ENCODE results near the gene RNF17. TPM values are rescaled to one million over a fixed set of nuclear protein-coding genes. Genes with fewer than 3 reads are reported as not detected.
A peak's percentile ranks its signal among the peaks of the same experiment; 100 is the strongest.

RNF17 gene, protein sequence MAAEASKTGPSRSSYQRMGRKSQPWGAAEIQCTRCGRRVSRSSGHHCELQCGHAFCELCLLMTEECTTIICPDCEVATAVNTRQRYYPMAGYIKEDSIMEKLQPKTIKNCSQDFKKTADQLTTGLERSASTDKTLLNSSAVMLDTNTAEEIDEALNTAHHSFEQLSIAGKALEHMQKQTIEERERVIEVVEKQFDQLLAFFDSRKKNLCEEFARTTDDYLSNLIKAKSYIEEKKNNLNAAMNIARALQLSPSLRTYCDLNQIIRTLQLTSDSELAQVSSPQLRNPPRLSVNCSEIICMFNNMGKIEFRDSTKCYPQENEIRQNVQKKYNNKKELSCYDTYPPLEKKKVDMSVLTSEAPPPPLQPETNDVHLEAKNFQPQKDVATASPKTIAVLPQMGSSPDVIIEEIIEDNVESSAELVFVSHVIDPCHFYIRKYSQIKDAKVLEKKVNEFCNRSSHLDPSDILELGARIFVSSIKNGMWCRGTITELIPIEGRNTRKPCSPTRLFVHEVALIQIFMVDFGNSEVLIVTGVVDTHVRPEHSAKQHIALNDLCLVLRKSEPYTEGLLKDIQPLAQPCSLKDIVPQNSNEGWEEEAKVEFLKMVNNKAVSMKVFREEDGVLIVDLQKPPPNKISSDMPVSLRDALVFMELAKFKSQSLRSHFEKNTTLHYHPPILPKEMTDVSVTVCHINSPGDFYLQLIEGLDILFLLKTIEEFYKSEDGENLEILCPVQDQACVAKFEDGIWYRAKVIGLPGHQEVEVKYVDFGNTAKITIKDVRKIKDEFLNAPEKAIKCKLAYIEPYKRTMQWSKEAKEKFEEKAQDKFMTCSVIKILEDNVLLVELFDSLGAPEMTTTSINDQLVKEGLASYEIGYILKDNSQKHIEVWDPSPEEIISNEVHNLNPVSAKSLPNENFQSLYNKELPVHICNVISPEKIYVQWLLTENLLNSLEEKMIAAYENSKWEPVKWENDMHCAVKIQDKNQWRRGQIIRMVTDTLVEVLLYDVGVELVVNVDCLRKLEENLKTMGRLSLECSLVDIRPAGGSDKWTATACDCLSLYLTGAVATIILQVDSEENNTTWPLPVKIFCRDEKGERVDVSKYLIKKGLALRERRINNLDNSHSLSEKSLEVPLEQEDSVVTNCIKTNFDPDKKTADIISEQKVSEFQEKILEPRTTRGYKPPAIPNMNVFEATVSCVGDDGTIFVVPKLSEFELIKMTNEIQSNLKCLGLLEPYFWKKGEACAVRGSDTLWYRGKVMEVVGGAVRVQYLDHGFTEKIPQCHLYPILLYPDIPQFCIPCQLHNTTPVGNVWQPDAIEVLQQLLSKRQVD (N-terminal part only)
- not detected in 2 replicates for total RNA-seq

- Mint-ChIP-seq H3K4me3 (ENCODE audit: low read depth) (no peak within 1 kb of the TSS), H3K27ac (no peak within 1 kb of the TSS), H3K4me1 (ENCODE audit: low read depth) (no peaks in the 10 kb centered on the region), H3K36me3 (ENCODE audit: low read depth) (no peaks in the 10 kb centered on the region), H3K9me3 (no peaks in the 10 kb centered on the region), H3K27me3 (ENCODE audit: low read depth) (peaks cover 9% of the 10 kb centered on the region)
- no peak for DNase-seq (ENCODE audit: low spot score)
- intact Hi-C loops (cut with micrococcal nuclease): no loop called here
Measured at GRCh38 chr13:24763596-24764275, at the start of gene RNF17. Gene RNF17 (plus strand): TSS chr13:24764169. CDS start chr13:24764204, 35 bp downstream.

DNA sequence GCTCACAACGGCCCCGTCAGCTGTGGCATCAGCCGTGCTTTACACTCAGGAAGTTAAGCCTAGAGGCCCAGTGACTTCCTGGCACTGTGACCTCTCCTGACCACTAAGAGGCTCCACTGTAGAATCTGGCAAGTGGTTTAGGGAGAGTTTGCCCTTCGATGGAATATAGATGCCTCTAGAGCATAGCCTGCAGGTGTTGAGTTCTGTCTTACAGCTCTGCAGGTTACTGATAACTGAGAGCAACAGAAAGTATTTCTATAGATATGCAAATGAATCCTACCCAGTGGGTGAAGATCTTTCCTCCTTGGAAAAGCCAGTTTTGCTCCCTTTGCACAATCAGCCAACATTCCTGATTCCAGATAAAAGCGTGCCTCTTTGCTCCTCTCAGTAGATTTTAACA lies 48.0 kb upstream of the RNF17 start:
- peaks cover 13% of the 10 kb centered on the region for H3K27me3 Mint-ChIP-seq (ENCODE audit: low read depth)
- H3K27ac Mint-ChIP-seq: no peak overlapping the region
- intact Hi-C loops (cut with micrococcal nuclease): no loop called here
- DNase-seq (ENCODE audit: low spot score): no peak
- H3K9me3 Mint-ChIP-seq: no peaks in the 10 kb centered on the region
- H3K4me1 Mint-ChIP-seq (ENCODE audit: low read depth): peaks cover 2% of the 10 kb centered on the region
- no peaks in the 10 kb centered on the region for H3K36me3 Mint-ChIP-seq (ENCODE audit: low read depth)
- H3K4me3 Mint-ChIP-seq (ENCODE audit: low read depth): no peak overlapping the region

DNA sequence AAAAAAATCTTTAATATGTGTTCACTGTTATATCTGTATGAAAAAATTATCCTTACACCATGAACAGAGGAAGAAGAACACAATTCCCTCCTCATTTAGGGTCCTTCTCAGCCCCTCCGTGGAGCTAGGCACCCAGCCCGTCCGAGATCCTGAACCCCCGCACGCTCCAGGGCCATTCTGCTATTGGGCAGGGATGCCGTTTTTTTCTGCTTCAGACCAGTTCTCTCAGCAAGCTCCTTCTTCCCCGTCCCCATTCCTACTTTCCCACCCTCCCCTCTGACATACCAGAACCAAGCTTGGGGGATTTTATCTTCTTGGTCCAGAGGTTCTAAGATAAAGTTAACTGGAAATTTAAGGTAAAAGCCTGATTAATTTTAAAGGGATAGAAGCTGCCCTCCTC lies 47.5 kb upstream of the RNF17 start:
- H3K27me3 Mint-ChIP-seq (ENCODE audit: low read depth): peaks cover 13% of the 10 kb centered on the region
- H3K9me3 Mint-ChIP-seq: no peaks in the 10 kb centered on the region
- H3K27ac Mint-ChIP-seq: no peak overlapping the region
- peaks cover 2% of the 10 kb centered on the region for H3K4me1 Mint-ChIP-seq (ENCODE audit: low read depth)
- no peaks in the 10 kb centered on the region for H3K36me3 Mint-ChIP-seq (ENCODE audit: low read depth)
- DNase-seq (ENCODE audit: low spot score): no peak
- intact Hi-C loops (cut with micrococcal nuclease): no loop called here
- no peak overlapping the region for H3K4me3 Mint-ChIP-seq (ENCODE audit: low read depth)

DNA sequence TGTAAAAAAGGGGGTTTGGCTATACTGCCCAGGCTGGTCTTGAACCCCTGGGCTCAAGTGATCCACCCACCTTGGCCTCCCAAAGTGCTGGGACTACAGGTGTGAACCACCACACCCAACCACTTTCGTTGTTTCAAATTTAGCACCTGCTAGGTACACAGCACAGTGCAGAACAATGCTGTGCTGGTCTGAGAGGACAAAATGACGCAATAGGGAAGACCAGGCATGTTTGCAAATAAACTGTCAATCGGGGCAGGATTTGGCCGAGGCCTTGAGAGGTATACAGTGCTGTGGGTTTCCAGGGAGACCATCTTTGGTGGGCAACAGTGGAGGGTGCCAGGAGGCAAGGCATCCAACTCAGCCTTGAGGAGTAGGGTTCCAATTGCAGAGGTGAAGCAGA lies 46.8 kb upstream of the RNF17 start:
- no peaks in the 10 kb centered on the region for H3K36me3 Mint-ChIP-seq (ENCODE audit: low read depth)
- no peak overlapping the region for H3K27ac Mint-ChIP-seq
- no peaks in the 10 kb centered on the region for H3K9me3 Mint-ChIP-seq
- H3K4me3 Mint-ChIP-seq (ENCODE audit: low read depth): no peak overlapping the region
- peaks cover 2% of the 10 kb centered on the region for H3K4me1 Mint-ChIP-seq (ENCODE audit: low read depth)
- intact Hi-C loops (cut with micrococcal nuclease): no loop called here
- peaks cover 13% of the 10 kb centered on the region for H3K27me3 Mint-ChIP-seq (ENCODE audit: low read depth)
- no peak for DNase-seq (ENCODE audit: low spot score)

DNA sequence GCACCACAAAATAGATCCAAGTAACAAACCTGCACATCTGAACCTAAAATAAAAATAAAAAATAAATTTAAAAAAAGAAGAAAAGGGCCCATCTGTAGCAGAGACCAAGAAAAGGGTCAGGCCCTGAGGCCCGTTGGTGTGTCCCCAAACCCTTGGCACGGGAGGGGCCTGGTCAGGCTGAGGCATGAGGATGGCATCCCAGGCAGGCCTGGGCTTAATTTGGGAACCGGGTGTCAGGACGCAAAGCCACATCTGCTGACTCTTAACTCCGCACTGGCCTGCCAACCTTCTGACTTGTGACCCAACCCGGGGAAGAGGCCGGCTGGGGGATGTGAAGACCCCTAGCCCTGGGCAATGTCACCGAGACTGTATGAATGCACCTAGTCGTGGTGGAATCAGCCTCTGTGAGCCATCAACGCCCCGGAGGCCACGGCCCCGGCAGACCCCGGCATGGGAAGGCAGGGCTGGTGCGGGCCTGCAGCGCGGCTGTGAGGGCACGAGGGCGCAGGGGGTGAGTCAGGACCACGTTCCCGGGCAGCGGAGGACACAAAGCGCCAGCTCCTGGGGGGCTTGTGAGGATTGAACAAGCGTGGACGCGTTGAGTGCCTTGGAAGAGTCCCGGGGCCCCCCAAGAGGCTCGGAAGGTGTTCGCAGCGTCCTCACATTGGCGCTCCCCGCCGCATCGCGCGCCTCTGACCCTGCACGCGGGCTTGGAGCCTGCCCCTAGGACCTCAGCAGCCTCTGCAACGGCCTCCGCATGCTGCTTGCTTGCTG lies 45.6 kb upstream of the RNF17 start:
- H3K9me3 Mint-ChIP-seq: no peaks in the 10 kb centered on the region
- peaks cover 2% of the 10 kb centered on the region for H3K4me1 Mint-ChIP-seq (ENCODE audit: low read depth)
- intact Hi-C loops (cut with micrococcal nuclease): no loop called here
- DNase-seq (ENCODE audit: low spot score): no peak
- H3K27ac Mint-ChIP-seq: no peak overlapping the region
- no peak overlapping the region for H3K4me3 Mint-ChIP-seq (ENCODE audit: low read depth)
- peaks cover 16% of the 10 kb centered on the region for H3K27me3 Mint-ChIP-seq (ENCODE audit: low read depth)
- no peaks in the 10 kb centered on the region for H3K36me3 Mint-ChIP-seq (ENCODE audit: low read depth)

DNA sequence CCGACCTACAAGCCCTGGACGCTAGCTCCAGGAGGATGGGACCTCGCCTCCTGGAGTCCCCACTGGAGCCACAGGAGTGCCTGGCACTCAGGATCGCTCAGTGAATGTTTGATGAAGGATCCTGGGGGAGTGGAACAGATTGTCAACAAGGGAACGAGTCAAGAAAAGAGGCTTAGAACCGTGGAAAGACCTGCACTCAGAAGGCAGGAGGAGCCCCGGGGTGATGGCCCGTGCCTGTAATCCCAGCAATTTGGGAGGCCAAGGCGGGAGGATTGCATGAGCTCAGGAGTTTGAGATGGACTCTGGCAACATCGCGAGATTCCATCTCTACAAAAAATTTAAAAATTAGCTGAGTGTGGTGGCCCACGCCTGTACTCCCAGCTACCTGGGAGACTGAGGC lies 44.8 kb upstream of the RNF17 start:
- no peak overlapping the region for H3K4me3 Mint-ChIP-seq (ENCODE audit: low read depth)

GRCh38 chr13:24723206-24723605 lies 40.8 kb upstream of the RNF17 start:
- Mint-ChIP-seq H3K4me1 (ENCODE audit: low read depth) (no peaks in the 10 kb centered on the region), H3K36me3 (ENCODE audit: low read depth) (no peaks in the 10 kb centered on the region), H3K4me3 (ENCODE audit: low read depth) (no peak overlapping the region), H3K9me3 (no peaks in the 10 kb centered on the region), H3K27me3 (ENCODE audit: low read depth) (peaks cover 21% of the 10 kb centered on the region), H3K27ac (no peak overlapping the region)
- DNase-seq (ENCODE audit: low spot score): no peak
- intact Hi-C loops (cut with micrococcal nuclease): loop anchor here (10.0 kb wide), 1 partner anchor 118 kb away; no protein-coding TSS in a partner anchor

More for the DNA sequence above, 44.8 kb upstream of the RNF17 start:
- DNase-seq (ENCODE audit: low spot score): no peak
- intact Hi-C loops (cut with micrococcal nuclease): no loop called here
- no peaks in the 10 kb centered on the region for H3K36me3 Mint-ChIP-seq (ENCODE audit: low read depth)
- no peaks in the 10 kb centered on the region for H3K9me3 Mint-ChIP-seq
- H3K27me3 Mint-ChIP-seq (ENCODE audit: low read depth): peaks cover 23% of the 10 kb centered on the region
- H3K4me1 Mint-ChIP-seq (ENCODE audit: low read depth): peaks cover 2% of the 10 kb centered on the region
- H3K27ac Mint-ChIP-seq: no peak overlapping the region

DNA sequence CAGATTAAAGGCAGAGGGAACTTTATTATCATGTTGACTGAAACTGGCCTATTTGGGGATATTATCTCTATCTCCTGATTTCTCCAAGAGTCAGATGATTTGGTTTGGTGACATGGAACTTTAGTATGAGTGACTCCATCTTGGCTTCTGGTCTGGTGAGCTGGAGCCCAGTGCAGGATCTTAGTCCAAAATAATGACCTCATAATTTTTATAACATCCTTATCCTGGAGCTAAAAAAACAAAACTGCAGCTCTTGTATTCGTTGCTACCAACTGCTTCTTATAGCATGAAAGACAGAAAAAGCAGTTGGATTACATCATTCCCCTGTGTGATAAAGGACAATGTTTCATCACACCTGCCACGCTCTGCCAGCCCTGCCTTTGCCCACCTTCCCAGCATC lies 39.3 kb upstream of the RNF17 start:
- Mint-ChIP-seq H3K4me3 (ENCODE audit: low read depth) (no peak overlapping the region), H3K27me3 (ENCODE audit: low read depth) (peaks cover 24% of the 10 kb centered on the region)

DNA sequence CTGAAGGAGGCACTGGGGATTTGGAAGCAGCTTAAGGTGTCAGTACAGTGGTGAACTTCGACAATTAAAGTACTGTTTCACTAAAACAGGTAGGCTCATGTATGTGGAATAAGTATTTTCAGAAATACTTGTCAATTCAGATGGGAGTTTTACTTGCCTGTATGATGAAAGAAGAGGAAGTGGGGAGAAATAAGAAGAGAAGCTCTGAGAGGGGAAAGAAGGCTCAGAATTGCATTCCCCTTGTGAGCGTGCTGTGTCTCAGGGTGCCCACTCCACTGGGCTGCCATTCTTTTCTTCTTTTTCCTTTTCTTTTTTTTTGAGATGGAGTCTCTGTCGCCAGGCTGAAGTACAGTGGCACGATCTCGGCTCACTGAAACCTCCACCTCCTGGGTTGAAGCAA lies 38.6 kb upstream of the RNF17 start:
- Mint-ChIP-seq H3K27ac (no peak overlapping the region), H3K4me3 (ENCODE audit: low read depth) (no peak overlapping the region), H3K4me1 (ENCODE audit: low read depth) (peaks cover 2% of the 10 kb centered on the region), H3K9me3 (no peaks in the 10 kb centered on the region), H3K36me3 (ENCODE audit: low read depth) (no peaks in the 10 kb centered on the region), H3K27me3 (ENCODE audit: low read depth) (peaks cover 22% of the 10 kb centered on the region)
- DNase-seq (ENCODE audit: low spot score): no peak
- intact Hi-C loops (cut with micrococcal nuclease): loop anchor here (10.0 kb wide), 1 partner anchor 121 kb away; no protein-coding TSS in a partner anchor

More for the DNA sequence above, 39.3 kb upstream of the RNF17 start:
- no peak for DNase-seq (ENCODE audit: low spot score)
- Mint-ChIP-seq H3K4me1 (ENCODE audit: low read depth) (peaks cover 2% of the 10 kb centered on the region), H3K9me3 (no peaks in the 10 kb centered on the region), H3K27ac (no peak overlapping the region), H3K36me3 (ENCODE audit: low read depth) (no peaks in the 10 kb centered on the region)
- intact Hi-C loops (cut with micrococcal nuclease): loop anchor here (10.0 kb wide), 1 partner anchor 120 kb away; no protein-coding TSS in a partner anchor

DNA sequence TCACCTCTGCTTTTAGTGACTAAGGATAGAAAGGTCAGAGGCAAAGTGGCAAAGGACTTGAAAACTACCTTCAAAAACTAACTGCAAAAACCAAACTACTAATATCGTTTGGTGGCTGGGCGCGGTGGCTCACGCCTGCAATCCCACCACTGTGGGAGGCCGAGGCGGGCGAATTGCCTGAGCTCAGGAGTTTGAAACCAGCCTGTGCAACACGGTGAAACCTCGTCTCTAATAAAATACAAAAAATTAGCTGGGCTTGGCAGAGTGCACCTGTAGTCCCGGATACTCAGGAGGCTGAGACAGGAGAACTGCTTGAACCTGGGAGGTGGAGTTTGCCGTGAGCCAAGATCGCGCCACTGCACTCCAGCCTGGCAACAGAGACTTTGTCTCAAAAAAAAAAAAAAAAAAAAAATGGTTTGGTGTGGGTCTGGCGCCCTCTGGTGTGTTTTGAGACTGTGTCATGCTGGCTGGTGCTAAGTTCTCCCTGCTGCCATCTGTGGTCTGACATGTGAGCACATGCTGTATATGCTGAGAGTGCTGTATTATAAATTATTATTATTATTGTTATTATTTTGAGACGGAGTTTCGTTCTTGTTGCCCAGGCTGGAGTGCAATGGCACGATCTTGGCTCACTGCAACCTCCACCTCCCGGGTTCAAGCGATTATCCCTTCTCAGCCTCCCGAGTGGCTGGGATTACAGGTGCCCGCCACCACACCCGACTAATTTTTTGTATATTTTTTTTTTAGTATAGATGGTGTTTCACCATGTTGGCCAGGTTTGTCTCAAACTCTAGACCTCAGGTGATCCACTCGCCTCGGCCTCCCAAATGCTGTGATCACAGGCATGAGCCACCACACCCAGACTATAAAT lies 36.0 kb upstream of the RNF17 start:
- Mint-ChIP-seq H3K36me3 (ENCODE audit: low read depth) (no peaks in the 10 kb centered on the region), H3K9me3 (no peaks in the 10 kb centered on the region), H3K27ac (no peak overlapping the region), H3K27me3 (ENCODE audit: low read depth) (peaks cover 27% of the 10 kb centered on the region), H3K4me1 (ENCODE audit: low read depth) (peaks cover 2% of the 10 kb centered on the region), H3K4me3 (ENCODE audit: low read depth) (no peak overlapping the region)
- peak; percentile 63 for DNase-seq (ENCODE audit: low spot score)
- intact Hi-C loops (cut with micrococcal nuclease): loop anchor here (1.0 to 10.0 kb wide), 5 partner anchors 19 to 147 kb away; no protein-coding TSS in a partner anchor

All from activated T-helper 2 cell treated with anti-CD3 and anti-CD28 coated beads, Interferon-gamma antibody, Interleukin-2, Interleukin-4, amounts not matched to agents 10 μg/mL and 5 μg/mL and 100 μg/mL, durations not matched to agents 14 hours and 24 hours and 36 hours (primary cell).